ENCODE measurements around the gene DOP1B.

The DOP1B gene

GRCh38 chr21:36202726-36203602, 46.3 kb downstream of the DOP1B start:
- no peak for DNase-seq (ENCODE audit: low read depth in 2 of 2)

- no peak for DNase-seq (ENCODE audit: low read depth in 2 of 2)
Measured at GRCh38 chr21:36203603-36203889, 46.9 kb downstream of the DOP1B start.

- no peak for DNase-seq (ENCODE audit: low read depth in 2 of 2)
Measured at GRCh38 chr21:36204980-36205379, 48.4 kb downstream of the DOP1B start.

- no peak for DNase-seq (ENCODE audit: low read depth in 2 of 2)
Measured at GRCh38 chr21:36205962-36206361, 49.3 kb downstream of the DOP1B start.

Measured in stimulated activated CD8-positive, alpha-beta memory T cell treated with anti-CD3 and anti-CD28 coated beads, Interleukin-7, amount 100 ng/mL, for 1 hour (primary cell).